Activated CD8-positive, alpha-beta T cell treated with anti-CD3 and anti-CD28 coated beads, Interleukin-2, amount 10 ng/mL, durations not matched to agents 7 days and 5 days (primary cell): ENCODE data around the gene EXOC1. TPM values are rescaled to one million over a fixed set of nuclear protein-coding genes. Genes with fewer than 3 reads are reported as not detected.

Experiments used
- ATAC-seq: fragments of 150-1000 bp; cut with Tn5 transposase; one replicate; pipeline ENCODE4 v1.10.0; 2021; ENCODE audit warnings: moderate library complexity
- CTCF ChIA-PET: fragments of 350-600 bp; sonication (Branson Sonifier 250); formaldehyde crosslinking; loops from one replicate; lab custom pipeline; 2021; ENCODE audit warnings: antibody characterized with exemption; lab: Charles Lee
- POLR2A ChIA-PET: fragments of 350-600 bp; sonication (Branson Sonifier 250); formaldehyde crosslinking; loops from one replicate; lab custom pipeline; 2021; ENCODE audit warnings: antibody characterized with exemption; lab: Charles Lee
- DNase-seq: peaks from one replicate; pipeline ENCODE4 v3.0.0-alpha.2; 2020
- H3K27ac Mint-ChIP-seq: one replicate; pipeline ENCODE4 v1.8.0; 2021; ENCODE audit warnings: mild to moderate bottlenecking, mixed read lengths
- H3K27me3 Mint-ChIP-seq: one replicate; pipeline ENCODE4 v1.8.0; 2021; ENCODE audit warnings: low read depth, mixed read lengths
- H3K36me3 Mint-ChIP-seq: one replicate; pipeline ENCODE4 v1.8.0; 2021; ENCODE audit warnings: low read depth, mixed read lengths
- H3K4me1 Mint-ChIP-seq: one replicate; pipeline ENCODE4 v1.8.0; 2021; ENCODE audit warnings: low read depth, mixed read lengths
- H3K4me3 Mint-ChIP-seq: one replicate; pipeline ENCODE4 v1.8.0; 2021; ENCODE audit warnings: mild to moderate bottlenecking, mixed read lengths
- H3K9me3 Mint-ChIP-seq: one replicate; pipeline ENCODE4 v1.8.0; 2022; ENCODE audit warnings: mixed read lengths; ENCODE audit not compliant: insufficient read depth
- total RNA-seq, 2 experiments: library from RNA; stranded (reverse); gene quantifications; one replicate each; pipeline ENCODE4 v1.2.3, GENCODE V29; 2021

The EXOC1 gene
- total RNA-seq, 2 experiments from 2014 or later: 22.8 to 23.3 TPM

DNA sequence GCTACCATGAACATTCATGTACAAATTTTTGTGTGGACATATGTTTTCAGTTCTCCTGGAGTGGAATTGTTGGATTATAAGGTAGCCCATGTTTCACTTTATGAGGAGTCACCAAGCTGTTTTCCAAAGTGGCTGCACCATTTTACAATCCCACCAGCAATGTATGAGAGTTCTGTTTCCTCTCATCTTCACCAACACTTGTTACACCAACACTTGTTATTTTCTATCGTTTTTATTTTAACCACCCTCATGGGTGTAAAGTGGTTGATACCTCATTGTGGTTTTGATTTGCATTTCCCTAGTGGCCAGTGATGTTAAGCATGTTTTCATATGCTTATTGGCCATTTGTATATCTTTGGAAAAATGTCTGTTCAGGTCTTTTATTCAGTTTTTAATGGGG is 4.1 kb downstream of the EXOC1 start:
- no peak overlapping the region for H3K4me3 Mint-ChIP-seq
- ChIA-PET CTCF (no interaction called here), POLR2A (no interaction called here)
- no peaks in the 10 kb centered on the region for H3K9me3 Mint-ChIP-seq
- no peak for ATAC-seq
- no peak overlapping the region for H3K27ac Mint-ChIP-seq
- H3K36me3 Mint-ChIP-seq: peaks cover 37% of the 10 kb centered on the region
- no peak for DNase-seq
- no peaks in the 10 kb centered on the region for H3K27me3 Mint-ChIP-seq
- H3K4me1 Mint-ChIP-seq: peaks cover 21% of the 10 kb centered on the region

DNA sequence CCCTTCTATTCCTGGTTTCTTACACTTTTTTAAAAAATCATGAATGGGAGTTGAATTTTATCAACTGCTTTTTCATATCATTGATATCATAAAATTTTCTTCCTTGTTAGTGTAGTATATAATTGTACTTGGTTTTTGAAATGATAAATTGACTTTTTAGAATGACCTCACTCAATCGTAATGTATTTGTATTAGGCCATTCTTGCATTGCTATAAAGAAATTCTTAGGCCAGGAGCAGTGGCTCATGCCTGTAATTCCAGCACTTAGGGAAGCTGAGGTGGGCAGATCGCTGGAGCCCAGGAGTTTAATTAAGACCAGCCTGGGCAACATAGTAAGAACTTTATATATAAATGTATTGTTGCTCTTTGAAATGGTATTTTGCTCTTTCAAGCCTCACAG is 6.3 kb downstream of the EXOC1 start:
- Mint-ChIP-seq H3K4me1 (peaks cover 10% of the 10 kb centered on the region), H3K9me3 (no peaks in the 10 kb centered on the region), H3K36me3 (peaks cover 36% of the 10 kb centered on the region), H3K4me3 (no peak overlapping the region), H3K27ac (no peak overlapping the region), H3K27me3 (no peaks in the 10 kb centered on the region)
- DNase-seq (no peak), ATAC-seq (no peak)
- CTCF ChIA-PET: no interaction called here
- POLR2A ChIA-PET: no interaction called here

- CTCF ChIA-PET: interaction anchor here (1.3 to 1.8 kb wide), 3 partner anchors 10 to 436 kb away, joined by 3 to 7 read pairs (median 4); no protein-coding TSS in a partner anchor
- Mint-ChIP-seq H3K4me3 (no peak overlapping the region), H3K4me1 (peaks cover 20% of the 10 kb centered on the region), H3K27me3 (no peaks in the 10 kb centered on the region), H3K27ac (no peak overlapping the region), H3K9me3 (no peaks in the 10 kb centered on the region), H3K36me3 (peaks cover 35% of the 10 kb centered on the region)
- ATAC-seq (no peak), DNase-seq (no peak)
- POLR2A ChIA-PET: interaction anchor here (0.9 kb wide), 1 partner anchor 11 kb away, joined by 3 read pairs; the partner anchor contains the start of gene EXOC1
Measured at GRCh38 chr4:55864577-55865223, 11.3 kb downstream of the EXOC1 start.

DNA sequence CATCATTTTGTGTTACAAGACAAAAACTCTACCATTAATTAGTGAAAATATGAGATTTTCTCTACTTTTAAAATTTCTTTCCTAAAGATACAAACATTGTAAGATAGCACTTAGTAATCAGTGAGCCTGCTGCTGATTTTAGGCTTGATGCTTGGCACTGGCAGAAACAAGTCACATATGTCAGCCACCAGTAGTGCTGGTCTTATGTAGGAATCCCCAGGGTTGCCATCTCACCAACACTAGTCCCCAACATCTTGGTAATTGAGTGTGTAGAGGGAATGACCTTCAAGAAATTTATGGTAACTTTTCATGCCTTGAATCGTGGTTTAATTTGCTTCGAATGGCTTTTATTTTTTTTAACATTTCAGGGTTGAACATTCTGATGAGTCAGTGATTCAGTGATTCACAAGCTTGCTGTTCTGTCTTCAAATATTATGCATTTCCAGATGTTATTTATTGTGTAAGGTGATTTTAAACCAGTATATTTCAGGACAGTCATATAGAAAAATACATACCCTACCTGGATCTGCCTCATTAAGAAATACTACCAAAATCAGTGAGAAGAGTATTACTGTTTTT is 11.9 kb downstream of the EXOC1 start:
- H3K4me3 Mint-ChIP-seq: no peak overlapping the region
- ChIA-PET CTCF (interaction anchor here (0.7 to 1.8 kb wide), 6 partner anchors 10 to 435 kb away, joined by 3 to 12 read pairs (median 6); partner anchors contain the start of genes CEP135 and EXOC1), POLR2A (interaction anchor here (0.9 to 1.5 kb wide), 2 partner anchors 11 to 12 kb away, joined by 3 to 4 read pairs; partner anchors contain the start of gene EXOC1)
- peaks cover 22% of the 10 kb centered on the region for H3K4me1 Mint-ChIP-seq
- no peak overlapping the region for H3K27ac Mint-ChIP-seq
- H3K36me3 Mint-ChIP-seq: peaks cover 38% of the 10 kb centered on the region
- ATAC-seq (no peak), DNase-seq (no peak)
- no peaks in the 10 kb centered on the region for H3K27me3 Mint-ChIP-seq
- no peaks in the 10 kb centered on the region for H3K9me3 Mint-ChIP-seq

DNA sequence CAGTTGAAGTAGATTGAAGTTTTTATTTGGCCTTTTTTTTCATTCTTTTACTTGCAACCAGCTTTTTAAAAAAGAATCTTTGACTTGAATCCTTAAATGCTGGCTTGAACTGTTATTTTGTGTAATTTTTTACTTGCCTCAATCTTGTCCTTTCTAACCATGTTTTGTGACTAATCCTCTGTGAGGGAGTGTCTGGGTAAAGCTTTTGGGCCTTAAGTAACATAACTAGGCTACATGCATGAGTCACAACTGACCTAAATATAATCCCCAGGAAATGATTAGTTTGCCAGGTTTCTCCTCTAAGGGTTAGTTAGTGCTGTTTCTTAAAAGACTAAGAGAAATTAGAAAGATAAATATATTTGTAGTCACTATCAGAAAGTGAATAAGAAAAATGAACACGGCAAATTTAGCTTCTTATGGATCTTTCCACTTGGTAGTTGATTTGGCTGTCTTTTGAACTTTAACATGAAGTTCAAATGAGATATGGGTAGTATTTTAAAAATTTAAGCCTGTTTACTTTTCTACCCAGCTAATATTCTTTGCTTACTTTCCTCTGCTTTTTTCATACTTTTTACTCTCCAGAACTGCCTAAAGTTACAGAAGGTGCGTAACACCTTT is 13.0 kb downstream of the EXOC1 start:
- no peaks in the 10 kb centered on the region for H3K27me3 Mint-ChIP-seq
- no peak for ATAC-seq
- H3K36me3 Mint-ChIP-seq: peaks cover 40% of the 10 kb centered on the region
- no peaks in the 10 kb centered on the region for H3K9me3 Mint-ChIP-seq
- H3K4me3 Mint-ChIP-seq: no peak overlapping the region
- DNase-seq: no peak
- H3K4me1 Mint-ChIP-seq: peaks cover 22% of the 10 kb centered on the region
- no peak overlapping the region for H3K27ac Mint-ChIP-seq
- ChIA-PET POLR2A (interaction anchor here (1.5 kb wide), 1 partner anchor 13 kb away, joined by 4 read pairs; the partner anchor contains the start of gene EXOC1), CTCF (interaction anchor here (0.9 to 2.4 kb wide), 16 partner anchors 9 to 521 kb away, joined by 3 to 12 read pairs (median 4); partner anchors contain the start of genes CEP135, EXOC1 and SRD5A3)

GRCh38 chr4:55866973-55867574 is 13.6 kb downstream of the EXOC1 start:
- peaks cover 38% of the 10 kb centered on the region for H3K36me3 Mint-ChIP-seq
- ATAC-seq: peak; percentile 93
- no peak overlapping the region for H3K27ac Mint-ChIP-seq
- no peaks in the 10 kb centered on the region for H3K9me3 Mint-ChIP-seq
- H3K4me3 Mint-ChIP-seq: no peak overlapping the region
- DNase-seq: peak; percentile 31
- peaks cover 22% of the 10 kb centered on the region for H3K4me1 Mint-ChIP-seq
- ChIA-PET POLR2A (interaction anchor here (1.5 kb wide), 1 partner anchor 13 kb away, joined by 4 read pairs; the partner anchor contains the start of gene EXOC1), CTCF (interaction anchor here (0.7 to 2.4 kb wide), 15 partner anchors 8 to 521 kb away, joined by 3 to 12 read pairs (median 4); partner anchors contain the start of genes CEP135, EXOC1 and SRD5A3)
- H3K27me3 Mint-ChIP-seq: no peaks in the 10 kb centered on the region

- ATAC-seq: no peak
- no peak for DNase-seq
- Mint-ChIP-seq H3K4me3 (no peak overlapping the region), H3K27ac (no peak overlapping the region), H3K36me3 (peaks cover 41% of the 10 kb centered on the region), H3K4me1 (peaks cover 22% of the 10 kb centered on the region), H3K9me3 (no peaks in the 10 kb centered on the region), H3K27me3 (no peaks in the 10 kb centered on the region)
- POLR2A ChIA-PET: no interaction called here
- CTCF ChIA-PET: interaction anchor here (1.6 kb wide), 1 partner anchor 23 kb away, joined by 3 read pairs; no protein-coding TSS in a partner anchor
Measured at GRCh38 chr4:55868581-55869090, 15.2 kb downstream of the EXOC1 start.

GRCh38 chr4:55871299-55871800 is 17.9 kb downstream of the EXOC1 start:
- no peak for DNase-seq
- CTCF ChIA-PET: interaction anchor here (1.5 kb wide), 1 partner anchor 16 kb away, joined by 3 read pairs; no protein-coding TSS in a partner anchor
- peaks cover 11% of the 10 kb centered on the region for H3K4me1 Mint-ChIP-seq
- no peaks in the 10 kb centered on the region for H3K27me3 Mint-ChIP-seq
- peaks cover 35% of the 10 kb centered on the region for H3K36me3 Mint-ChIP-seq
- H3K9me3 Mint-ChIP-seq: no peaks in the 10 kb centered on the region
- no peak overlapping the region for H3K4me3 Mint-ChIP-seq
- H3K27ac Mint-ChIP-seq: no peak overlapping the region
- no peak for ATAC-seq
- POLR2A ChIA-PET: no interaction called here

- Mint-ChIP-seq H3K4me3 (no peak overlapping the region), H3K36me3 (peaks cover 40% of the 10 kb centered on the region), H3K4me1 (peaks cover 1% of the 10 kb centered on the region), H3K27me3 (no peaks in the 10 kb centered on the region), H3K9me3 (no peaks in the 10 kb centered on the region), H3K27ac (no peak overlapping the region)
- POLR2A ChIA-PET: no interaction called here
- CTCF ChIA-PET: interaction anchor here (1.9 kb wide), 1 partner anchor 8 kb away, joined by 6 read pairs; no protein-coding TSS in a partner anchor
- DNase-seq (no peak), ATAC-seq (no peak)
Measured at GRCh38 chr4:55874831-55875230, 21.4 kb downstream of the EXOC1 start.

- no peaks in the 10 kb centered on the region for H3K4me1 Mint-ChIP-seq
- H3K9me3 Mint-ChIP-seq: no peaks in the 10 kb centered on the region
- ChIA-PET POLR2A (interaction anchor here (1.3 kb wide), 1 partner anchor 22 kb away, joined by 3 read pairs; no protein-coding TSS in a partner anchor), CTCF (interaction anchor here (1.2 to 1.9 kb wide), 2 partner anchors 9 to 10 kb away, joined by 3 to 6 read pairs; no protein-coding TSS in a partner anchor)
- no peak overlapping the region for H3K4me3 Mint-ChIP-seq
- DNase-seq: no peak
- ATAC-seq: no peak
- no peak overlapping the region for H3K27ac Mint-ChIP-seq
- no peaks in the 10 kb centered on the region for H3K27me3 Mint-ChIP-seq
- H3K36me3 Mint-ChIP-seq: peaks cover 37% of the 10 kb centered on the region
Measured at GRCh38 chr4:55876387-55876786, 22.9 kb downstream of the EXOC1 start.

- no peak overlapping the region for H3K27ac Mint-ChIP-seq
- H3K9me3 Mint-ChIP-seq: no peaks in the 10 kb centered on the region
- H3K36me3 Mint-ChIP-seq: peaks cover 36% of the 10 kb centered on the region
- CTCF ChIA-PET: no interaction called here
- H3K4me3 Mint-ChIP-seq: no peak overlapping the region
- POLR2A ChIA-PET: no interaction called here
- H3K4me1 Mint-ChIP-seq: no peaks in the 10 kb centered on the region
- ATAC-seq: no peak
- no peak for DNase-seq
- no peaks in the 10 kb centered on the region for H3K27me3 Mint-ChIP-seq
Measured at GRCh38 chr4:55879224-55879623, 25.8 kb downstream of the EXOC1 start.
